ENCODE results near the gene DHDH.

- no peak for TF ChIP-seq CTCF (IDR thresholded peaks at IDR 0.05; ENCODE audit: borderline replicate concordance, extremely low read depth, low read length, poor library complexity, severe bottlenecking)
- TF ChIP-seq EZH2 (IDR thresholded peaks at IDR 0.05; ENCODE audit: borderline replicate concordance, low read depth, low read length, severe bottlenecking), result no peak
Measured at GRCh38 chr19:48988286-48988685, 54.8 kb downstream of the DHDH start.

Data from DND-41 (cell line).